HK-2 (cell line): ENCODE results near the gene AMY1B.
"Not testable (repeated sequence)": the region's sequence is repeated elsewhere in the genome, so short reads cannot be mapped to it uniquely, and the experiment has no call there.

Experiments used
- DNase-seq: peaks from one replicate; pipeline ENCODE4 v3.0.0-alpha.2; 2018; ENCODE audit not compliant: unreplicated experiment

Gene AMY1B

DNA sequence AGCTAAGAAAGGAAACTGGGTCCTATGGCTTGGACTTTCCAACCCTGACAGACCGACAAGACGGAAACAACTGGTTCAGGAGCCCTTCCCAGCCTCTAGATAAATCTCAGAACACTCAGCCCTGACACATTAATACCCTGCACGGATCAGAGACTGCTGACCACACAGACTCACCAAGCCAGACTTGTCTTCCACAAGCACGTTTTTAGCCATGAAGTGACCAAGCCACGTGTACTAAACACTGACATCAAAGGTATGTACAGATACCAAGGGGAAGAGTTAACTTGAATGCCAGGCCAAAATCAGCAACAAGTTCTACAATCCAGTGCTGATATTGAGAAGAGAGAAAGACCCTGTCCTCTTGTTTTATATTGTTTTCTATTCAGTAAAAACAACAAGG lies at the start of gene AMY1B:
Gene AMY1B, minus strand, starts transcription at position 101 of the 400 bp plus-strand sequence. CDS start 571 bp downstream, outside the sequence.
- DNase-seq = not testable (repeated sequence)

DNA sequence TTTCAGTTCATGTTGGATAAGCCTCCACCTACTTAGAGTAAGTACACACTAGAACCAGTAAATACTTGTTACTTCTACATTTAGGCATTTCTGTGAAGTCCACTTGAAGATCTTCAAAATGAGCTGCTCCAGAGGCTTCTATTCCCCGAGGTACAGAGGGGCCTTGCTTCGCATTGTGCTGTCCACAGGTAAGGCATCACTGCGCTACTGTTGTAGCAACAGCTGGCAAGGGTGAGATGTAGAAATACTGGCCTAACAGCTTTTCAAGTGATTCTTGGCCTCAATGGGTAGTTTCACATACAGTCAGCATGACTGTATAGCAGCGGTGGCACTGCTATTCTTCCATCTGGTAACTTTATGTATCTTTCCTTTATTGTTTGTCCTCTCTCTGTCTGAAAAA lies 49.0 kb upstream of the AMY1B start:
- not testable (repeated sequence) for DNase-seq

DNA sequence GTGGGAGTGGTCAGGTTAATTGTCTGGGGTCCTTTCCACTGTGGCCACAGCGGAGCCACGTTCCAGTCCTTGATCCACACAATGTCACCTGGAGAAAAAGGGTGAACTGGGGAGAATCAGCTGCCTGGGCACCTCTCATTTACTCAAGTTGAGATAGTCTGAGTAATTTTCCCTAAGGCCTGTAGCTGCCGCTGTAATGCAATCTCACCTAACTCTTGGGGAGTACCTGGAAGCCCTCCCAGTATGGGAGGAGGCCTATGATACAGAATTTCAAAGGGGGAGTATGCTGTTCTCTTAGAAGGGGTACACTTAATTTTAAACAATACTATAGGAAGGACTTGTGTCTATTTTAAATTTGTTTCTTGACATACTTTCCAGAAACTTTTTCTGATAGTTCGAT lies 48.4 kb upstream of the AMY1B start:
- DNase-seq = not testable (repeated sequence)

DNA sequence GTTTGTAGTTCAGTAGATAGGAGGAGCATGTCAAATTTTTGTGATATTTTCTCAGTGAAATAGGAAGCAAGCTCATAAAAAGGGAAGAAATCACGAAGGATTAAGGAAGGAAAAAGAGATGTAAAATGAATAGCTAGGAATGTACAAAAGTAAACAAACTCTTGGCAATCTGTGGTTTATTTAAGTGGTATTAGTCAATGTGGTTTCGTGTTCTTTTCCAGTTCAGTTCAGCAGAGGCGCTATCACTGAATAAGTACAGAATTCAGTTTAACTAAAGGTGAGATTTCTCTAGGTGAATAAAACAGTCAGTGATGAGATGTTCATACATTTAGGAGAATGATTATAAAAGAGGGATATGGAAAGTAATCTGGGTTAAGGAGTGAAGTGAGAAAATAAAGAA lies 42.0 kb upstream of the AMY1B start:
- DNase-seq = not testable (repeated sequence)

DNA sequence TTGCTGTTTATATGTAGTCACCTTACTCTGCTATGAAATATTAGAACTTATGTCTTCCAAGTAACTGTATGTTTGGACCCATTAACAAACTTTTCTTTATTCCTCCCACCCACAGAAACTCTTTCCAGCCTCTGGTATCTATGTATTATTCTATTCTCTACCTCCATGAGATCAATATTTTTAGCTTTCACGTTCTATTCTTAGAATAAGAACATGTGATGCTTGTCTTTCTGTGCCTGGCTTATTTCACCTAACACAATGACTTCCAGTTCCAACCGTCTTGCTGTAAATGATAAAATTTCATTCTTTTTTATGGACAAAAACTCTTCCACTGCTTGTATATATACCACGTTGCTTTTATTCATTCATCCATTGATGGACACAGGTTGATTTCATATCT lies 39.3 kb upstream of the AMY1B start:
- DNase-seq = not testable (repeated sequence)

DNA sequence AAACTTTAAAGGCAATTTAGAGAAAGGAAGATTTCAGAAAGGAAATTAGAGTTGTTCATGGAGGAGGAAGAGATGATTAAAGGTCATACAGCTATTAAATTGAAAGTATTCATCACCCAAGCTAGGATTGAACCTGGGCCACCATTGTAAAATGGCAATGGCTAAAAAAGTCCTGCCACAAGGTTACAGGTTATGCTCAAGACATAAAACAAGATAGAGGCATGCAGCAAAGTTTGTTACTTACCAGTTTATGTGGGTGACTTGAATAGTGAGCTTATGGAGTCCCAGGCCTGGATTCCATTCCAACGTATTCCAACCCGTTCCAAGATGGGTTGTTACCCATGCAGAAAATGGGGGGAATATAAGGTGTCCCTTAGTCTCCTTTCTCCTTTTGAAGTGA lies 25.5 kb upstream of the AMY1B start:
- DNase-seq = not testable (repeated sequence)

DNA sequence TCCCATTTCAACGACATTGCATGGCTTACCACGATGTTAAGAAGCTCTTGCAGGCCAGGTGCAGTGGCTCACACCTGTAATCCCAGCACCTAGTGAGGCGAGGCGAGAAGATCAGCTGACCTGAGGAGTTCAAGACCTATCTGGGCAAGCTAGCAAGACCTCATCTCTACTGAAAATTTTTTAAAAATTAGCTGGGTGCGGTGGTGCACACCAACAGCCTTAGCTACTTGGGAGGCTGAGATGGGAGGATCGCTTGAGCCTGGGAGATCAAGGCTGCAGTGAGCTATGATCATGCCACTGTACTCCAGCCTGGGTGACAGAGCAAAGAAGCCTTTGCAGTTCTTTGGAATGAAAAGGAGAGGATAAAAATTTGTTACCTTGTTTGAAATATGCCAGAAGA lies 21.4 kb upstream of the AMY1B start:
- DNase-seq = not testable (repeated sequence)

DNA sequence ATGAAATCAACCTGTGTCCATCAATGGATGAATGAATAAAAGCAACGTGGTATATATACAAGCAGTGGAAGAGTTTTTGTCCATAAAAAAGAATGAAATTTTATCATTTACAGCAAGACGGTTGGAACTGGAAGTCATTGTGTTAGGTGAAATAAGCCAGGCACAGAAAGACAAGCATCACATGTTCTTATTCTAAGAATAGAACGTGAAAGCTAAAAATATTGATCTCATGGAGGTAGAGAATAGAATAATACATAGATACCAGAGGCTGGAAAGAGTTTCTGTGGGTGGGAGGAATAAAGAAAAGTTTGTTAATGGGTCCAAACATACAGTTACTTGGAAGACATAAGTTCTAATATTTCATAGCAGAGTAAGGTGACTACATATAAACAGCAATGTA lies 14.4 kb upstream of the AMY1B start:
- not testable (repeated sequence) for DNase-seq

DNA sequence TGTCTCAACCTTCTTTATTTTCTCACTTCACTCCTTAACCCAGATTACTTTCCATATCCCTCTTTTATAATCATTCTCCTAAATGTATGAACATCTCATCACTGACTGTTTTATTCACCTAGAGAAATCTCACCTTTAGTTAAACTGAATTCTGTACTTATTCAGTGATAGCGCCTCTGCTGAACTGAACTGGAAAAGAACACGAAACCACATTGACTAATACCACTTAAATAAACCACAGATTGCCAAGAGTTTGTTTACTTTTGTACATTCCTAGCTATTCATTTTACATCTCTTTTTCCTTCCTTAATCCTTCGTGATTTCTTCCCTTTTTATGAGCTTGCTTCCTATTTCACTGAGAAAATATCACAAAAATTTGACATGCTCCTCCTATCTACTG lies 11.7 kb upstream of the AMY1B start:
- DNase-seq = not testable (repeated sequence)

DNA sequence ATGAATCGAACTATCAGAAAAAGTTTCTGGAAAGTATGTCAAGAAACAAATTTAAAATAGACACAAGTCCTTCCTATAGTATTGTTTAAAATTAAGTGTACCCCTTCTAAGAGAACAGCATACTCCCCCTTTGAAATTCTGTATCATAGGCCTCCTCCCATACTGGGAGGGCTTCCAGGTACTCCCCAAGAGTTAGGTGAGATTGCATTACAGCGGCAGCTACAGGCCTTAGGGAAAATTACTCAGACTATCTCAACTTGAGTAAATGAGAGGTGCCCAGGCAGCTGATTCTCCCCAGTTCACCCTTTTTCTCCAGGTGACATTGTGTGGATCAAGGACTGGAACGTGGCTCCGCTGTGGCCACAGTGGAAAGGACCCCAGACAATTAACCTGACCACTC lies 5.2 kb upstream of the AMY1B start:
- DNase-seq = not testable (repeated sequence)

DNA sequence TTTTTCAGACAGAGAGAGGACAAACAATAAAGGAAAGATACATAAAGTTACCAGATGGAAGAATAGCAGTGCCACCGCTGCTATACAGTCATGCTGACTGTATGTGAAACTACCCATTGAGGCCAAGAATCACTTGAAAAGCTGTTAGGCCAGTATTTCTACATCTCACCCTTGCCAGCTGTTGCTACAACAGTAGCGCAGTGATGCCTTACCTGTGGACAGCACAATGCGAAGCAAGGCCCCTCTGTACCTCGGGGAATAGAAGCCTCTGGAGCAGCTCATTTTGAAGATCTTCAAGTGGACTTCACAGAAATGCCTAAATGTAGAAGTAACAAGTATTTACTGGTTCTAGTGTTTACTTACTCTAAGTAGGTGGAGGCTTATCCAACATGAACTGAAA lies 4.7 kb upstream of the AMY1B start:
- not testable (repeated sequence) for DNase-seq

DNA sequence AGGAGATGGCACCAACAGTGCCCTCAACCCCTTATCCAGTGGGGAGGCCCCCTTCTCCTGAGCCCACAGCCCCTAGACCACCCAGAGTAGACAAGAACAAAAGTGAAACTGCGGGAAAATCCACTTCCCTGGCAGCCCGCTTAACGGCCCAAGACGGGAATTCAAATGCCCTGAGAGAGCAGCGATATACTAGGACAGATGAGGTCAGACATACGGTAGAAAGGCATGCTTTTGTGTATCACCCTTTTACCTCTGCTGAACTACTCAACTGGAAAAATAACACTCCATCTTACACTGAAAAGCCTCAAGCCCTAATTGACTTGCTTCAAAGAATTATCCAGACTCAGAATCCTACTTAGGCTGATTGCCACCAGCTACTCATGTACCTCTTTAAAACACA lies 1.4 kb upstream of the AMY1B start:
- DNase-seq = not testable (repeated sequence)

DNA sequence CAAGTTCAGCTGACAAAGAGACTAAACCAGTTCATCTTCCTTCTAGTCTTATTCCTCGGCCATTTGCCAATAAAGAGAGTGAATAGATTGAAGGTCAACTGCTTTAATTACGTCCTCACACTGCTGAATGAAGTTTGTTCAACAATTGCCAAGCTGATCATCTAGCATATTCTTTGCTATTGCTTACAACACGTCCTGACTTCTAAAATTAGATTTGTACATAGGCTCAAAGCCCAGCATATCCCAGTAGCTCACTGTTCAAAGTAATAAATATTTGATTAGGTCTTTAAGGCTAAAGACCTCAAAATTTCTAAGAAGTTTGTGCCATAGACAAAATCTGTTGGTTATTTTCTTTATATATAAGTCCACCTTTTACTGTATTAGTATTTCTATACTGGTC lies 19.7 kb downstream of the AMY1B start:
- DNase-seq = not testable (repeated sequence)

DNA sequence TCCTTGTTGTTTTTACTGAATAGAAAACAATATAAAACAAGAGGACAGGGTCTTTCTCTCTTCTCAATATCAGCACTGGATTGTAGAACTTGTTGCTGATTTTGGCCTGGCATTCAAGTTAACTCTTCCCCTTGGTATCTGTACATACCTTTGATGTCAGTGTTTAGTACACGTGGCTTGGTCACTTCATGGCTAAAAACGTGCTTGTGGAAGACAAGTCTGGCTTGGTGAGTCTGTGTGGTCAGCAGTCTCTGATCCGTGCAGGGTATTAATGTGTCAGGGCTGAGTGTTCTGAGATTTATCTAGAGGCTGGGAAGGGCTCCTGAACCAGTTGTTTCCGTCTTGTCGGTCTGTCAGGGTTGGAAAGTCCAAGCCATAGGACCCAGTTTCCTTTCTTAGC lies 40.5 kb downstream of the AMY1B start, which contains the start of gene AMY1A:
Gene AMY1A, plus strand, starts transcription at position 301 of the 400 bp plus-strand sequence. CDS start 571 bp downstream, outside the sequence.
- not testable (repeated sequence) for DNase-seq

DNA sequence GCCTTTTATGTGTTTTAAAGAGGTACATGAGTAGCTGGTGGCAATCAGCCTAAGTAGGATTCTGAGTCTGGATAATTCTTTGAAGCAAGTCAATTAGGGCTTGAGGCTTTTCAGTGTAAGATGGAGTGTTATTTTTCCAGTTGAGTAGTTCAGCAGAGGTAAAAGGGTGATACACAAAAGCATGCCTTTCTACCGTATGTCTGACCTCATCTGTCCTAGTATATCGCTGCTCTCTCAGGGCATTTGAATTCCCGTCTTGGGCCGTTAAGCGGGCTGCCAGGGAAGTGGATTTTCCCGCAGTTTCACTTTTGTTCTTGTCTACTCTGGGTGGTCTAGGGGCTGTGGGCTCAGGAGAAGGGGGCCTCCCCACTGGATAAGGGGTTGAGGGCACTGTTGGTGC lies 41.9 kb downstream of the AMY1B start:
- not testable (repeated sequence) for DNase-seq

DNA sequence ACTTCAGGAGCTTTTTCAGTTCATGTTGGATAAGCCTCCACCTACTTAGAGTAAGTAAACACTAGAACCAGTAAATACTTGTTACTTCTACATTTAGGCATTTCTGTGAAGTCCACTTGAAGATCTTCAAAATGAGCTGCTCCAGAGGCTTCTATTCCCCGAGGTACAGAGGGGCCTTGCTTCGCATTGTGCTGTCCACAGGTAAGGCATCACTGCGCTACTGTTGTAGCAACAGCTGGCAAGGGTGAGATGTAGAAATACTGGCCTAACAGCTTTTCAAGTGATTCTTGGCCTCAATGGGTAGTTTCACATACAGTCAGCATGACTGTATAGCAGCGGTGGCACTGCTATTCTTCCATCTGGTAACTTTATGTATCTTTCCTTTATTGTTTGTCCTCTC lies 45.1 kb downstream of the AMY1B start:
- not testable (repeated sequence) for DNase-seq

DNA sequence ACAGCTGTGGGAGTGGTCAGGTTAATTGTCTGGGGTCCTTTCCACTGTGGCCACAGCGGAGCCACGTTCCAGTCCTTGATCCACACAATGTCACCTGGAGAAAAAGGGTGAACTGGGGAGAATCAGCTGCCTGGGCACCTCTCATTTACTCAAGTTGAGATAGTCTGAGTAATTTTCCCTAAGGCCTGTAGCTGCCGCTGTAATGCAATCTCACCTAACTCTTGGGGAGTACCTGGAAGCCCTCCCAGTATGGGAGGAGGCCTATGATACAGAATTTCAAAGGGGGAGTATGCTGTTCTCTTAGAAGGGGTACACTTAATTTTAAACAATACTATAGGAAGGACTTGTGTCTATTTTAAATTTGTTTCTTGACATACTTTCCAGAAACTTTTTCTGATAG lies 45.7 kb downstream of the AMY1B start:
- not testable (repeated sequence) for DNase-seq

DNA sequence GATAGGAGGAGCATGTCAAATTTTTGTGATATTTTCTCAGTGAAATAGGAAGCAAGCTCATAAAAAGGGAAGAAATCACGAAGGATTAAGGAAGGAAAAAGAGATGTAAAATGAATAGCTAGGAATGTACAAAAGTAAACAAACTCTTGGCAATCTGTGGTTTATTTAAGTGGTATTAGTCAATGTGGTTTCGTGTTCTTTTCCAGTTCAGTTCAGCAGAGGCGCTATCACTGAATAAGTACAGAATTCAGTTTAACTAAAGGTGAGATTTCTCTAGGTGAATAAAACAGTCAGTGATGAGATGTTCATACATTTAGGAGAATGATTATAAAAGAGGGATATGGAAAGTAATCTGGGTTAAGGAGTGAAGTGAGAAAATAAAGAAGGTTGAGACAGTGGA lies 52.1 kb downstream of the AMY1B start:
- not testable (repeated sequence) for DNase-seq

DNA sequence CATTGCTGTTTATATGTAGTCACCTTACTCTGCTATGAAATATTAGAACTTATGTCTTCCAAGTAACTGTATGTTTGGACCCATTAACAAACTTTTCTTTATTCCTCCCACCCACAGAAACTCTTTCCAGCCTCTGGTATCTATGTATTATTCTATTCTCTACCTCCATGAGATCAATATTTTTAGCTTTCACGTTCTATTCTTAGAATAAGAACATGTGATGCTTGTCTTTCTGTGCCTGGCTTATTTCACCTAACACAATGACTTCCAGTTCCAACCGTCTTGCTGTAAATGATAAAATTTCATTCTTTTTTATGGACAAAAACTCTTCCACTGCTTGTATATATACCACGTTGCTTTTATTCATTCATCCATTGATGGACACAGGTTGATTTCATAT lies 54.8 kb downstream of the AMY1B start:
- DNase-seq = not testable (repeated sequence)
